Esophagus muscularis mucosa (tissue), 3 donors: ENCODE measurements around the gene CYSLTR2.

Source experiments
- EP300 ChIP-seq: sonication (generic); formaldehyde crosslinking; IDR thresholded peaks from one replicate; pipeline ENCODE4 v1.6.1; 2017; ENCODE audit warnings: antibody characterized with exemption
- POLR2A ChIP-seq: fragments of 450-650 bp; IDR thresholded peaks from one replicate; pipeline ENCODE4 v1.6.1; 2017; ENCODE audit warnings: antibody characterized with exemption, moderate library complexity, mild to moderate bottlenecking, low read depth
- POLR2AphosphoS5 ChIP-seq, 2 donors: sonication (generic); formaldehyde crosslinking; IDR thresholded peaks; one replicate each; pipeline ENCODE4 v1.6.1; 2017; ENCODE audit warnings: antibody characterized with exemption in 2 of 2

DNA sequence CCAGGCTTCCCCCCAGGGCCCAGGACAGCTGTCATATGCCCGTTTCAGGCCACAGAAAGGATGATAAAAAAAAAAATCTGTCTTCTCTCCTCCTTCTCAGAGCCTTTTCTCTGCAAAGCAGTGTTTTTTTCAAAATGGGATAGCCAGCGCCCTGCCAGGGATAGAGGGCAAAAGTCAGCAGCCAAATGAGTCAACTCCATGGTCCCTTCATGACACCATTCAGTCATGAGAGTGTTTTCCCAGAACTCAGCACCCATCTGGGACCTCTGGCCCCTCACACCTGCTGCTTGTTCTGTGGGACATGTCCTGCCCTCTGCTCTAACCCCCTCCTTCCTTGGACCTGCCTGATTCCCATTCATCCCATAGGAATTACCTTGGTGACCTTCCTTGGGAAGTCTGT lies 95.0 kb downstream of the CYSLTR2 start:
- no peak for TF ChIP-seq EP300
- TF ChIP-seq POLR2AphosphoS5 (IDR thresholded peaks at IDR 0.05), result no peak
- TF ChIP-seq POLR2A, result no peak
